WERI-Rb-1 (cell line): ENCODE results near the gene INTS11.

Source experiments
- DNase-seq: peaks from one replicate; pipeline ENCODE4 v3.0.0-alpha.2; 2020
- H3K27ac ChIP-seq: fragments of 250-450 bp; sonication (Bioruptor Pico); 2 replicates; pipeline ENCODE4 v1.5.1; 2020; ENCODE audit warnings: mild to moderate bottlenecking, moderate library complexity
- H3K27me3 ChIP-seq: fragments of 250-450 bp; sonication (Bioruptor Pico); 2 replicates; pipeline ENCODE4 v1.5.1; 2021; ENCODE audit warnings: mild to moderate bottlenecking, low read depth, moderate library complexity; ENCODE audit not compliant: insufficient read depth, severe bottlenecking
- H3K36me3 ChIP-seq: fragments of 250-450 bp; sonication (Bioruptor Pico); 2 replicates; pipeline ENCODE4 v1.5.1; 2020; ENCODE audit warnings: mild to moderate bottlenecking, moderate library complexity
- H3K4me3 ChIP-seq: 2 replicates; pipeline ENCODE4 v1.5.1; 2011; ENCODE audit warnings: low read depth, mild to moderate bottlenecking, control low read depth, low read length
- H3K9me3 ChIP-seq: fragments of 250-450 bp; sonication (Bioruptor Pico); 2 replicates; pipeline ENCODE4 v1.5.1; 2021; ENCODE audit warnings: mild to moderate bottlenecking, moderate library complexity; ENCODE audit not compliant: severe bottlenecking
- CTCF ChIP-seq: IDR thresholded peaks from 2 replicates; pipeline ENCODE4 v1.5.1; 2011; ENCODE audit warnings: low read depth, mild to moderate bottlenecking, control low read depth, inconsistent platforms, low read length

INTS11 gene

GRCh38 chr1:1293263-1294249 is 30.9 kb downstream of the INTS11 start:
- no peak for DNase-seq
- Histone ChIP-seq H3K27me3 (no peaks in the 10 kb centered on the region), H3K4me3 (no peak overlapping the region), H3K9me3 (no peaks in the 10 kb centered on the region), H3K36me3 (peaks cover 48% of the 10 kb centered on the region), H3K27ac (no peak overlapping the region)
- TF ChIP-seq CTCF: no peak

GRCh38 chr1:1292851-1293250 is 31.6 kb downstream of the INTS11 start:
- no peak for TF ChIP-seq CTCF
- no peaks in the 10 kb centered on the region for H3K9me3 ChIP-seq
- no peak for DNase-seq
- no peak overlapping the region for H3K4me3 ChIP-seq
- H3K27me3 ChIP-seq: no peaks in the 10 kb centered on the region
- H3K36me3 ChIP-seq: peaks cover 44% of the 10 kb centered on the region
- H3K27ac ChIP-seq: no peak overlapping the region

- Histone ChIP-seq H3K4me3 (no peak overlapping the region), H3K27me3 (no peaks in the 10 kb centered on the region), H3K27ac (peak overlapping the region; percentile 30; the same call in 1 of the 2 replicates), H3K9me3 (no peaks in the 10 kb centered on the region), H3K36me3 (peaks cover 42% of the 10 kb centered on the region)
- no peak for DNase-seq
- no peak for TF ChIP-seq CTCF
Observed at GRCh38 chr1:1292442-1292779, 32.0 kb downstream of the INTS11 start.

- H3K27me3 ChIP-seq: no peaks in the 10 kb centered on the region
- peaks cover 41% of the 10 kb centered on the region for H3K36me3 ChIP-seq
- DNase-seq: peak; percentile 88
- H3K4me3 ChIP-seq: no peak overlapping the region
- H3K9me3 ChIP-seq: no peaks in the 10 kb centered on the region
- TF ChIP-seq CTCF: peak; percentile 85
- H3K27ac ChIP-seq: peak overlapping the region; percentile 38
Observed at GRCh38 chr1:1291548-1292441, 32.7 kb downstream of the INTS11 start.

GRCh38 chr1:1291023-1291528 is 33.4 kb downstream of the INTS11 start:
- Histone ChIP-seq H3K9me3 (no peaks in the 10 kb centered on the region), H3K4me3 (no peak overlapping the region), H3K27ac (peak overlapping the region; percentile 38), H3K36me3 (peaks cover 36% of the 10 kb centered on the region), H3K27me3 (no peaks in the 10 kb centered on the region)
- DNase-seq: no peak
- no peak for TF ChIP-seq CTCF
